SJCRH30 (cell line): ENCODE results near the gene ULK4. TPM values are rescaled to one million over a fixed set of nuclear protein-coding genes. Genes with fewer than 3 reads are reported as not detected.

Experiments
- DNase-seq, 2 experiments: peaks; one replicate each; pipeline ENCODE4 v3.0.0-alpha.2; 2015 to 2020
- H3K27ac ChIP-seq: fragments of 250-450 bp; sonication (Bioruptor Pico); 2 replicates; pipeline ENCODE4 v1.5.1; 2020; ENCODE audit warnings: mild to moderate bottlenecking, moderate library complexity
- H3K27me3 ChIP-seq: fragments of 250-450 bp; sonication (Bioruptor Pico); 2 replicates; pipeline ENCODE4 v1.5.1; 2020; ENCODE audit warnings: mild to moderate bottlenecking, moderate library complexity
- H3K36me3 ChIP-seq: fragments of 250-450 bp; sonication (Bioruptor Pico); 2 replicates; pipeline ENCODE4 v1.5.1; 2020; ENCODE audit warnings: mild to moderate bottlenecking, moderate library complexity
- H3K4me1 ChIP-seq: fragments of 250-450 bp; sonication (Bioruptor Pico); 2 replicates; pipeline ENCODE4 v1.5.1; 2020; ENCODE audit warnings: mild to moderate bottlenecking, moderate library complexity
- H3K4me3 ChIP-seq: fragments of 250-450 bp; sonication (Bioruptor Pico); 2 replicates; pipeline ENCODE4 v1.5.1; 2020; ENCODE audit warnings: mild to moderate bottlenecking, moderate library complexity
- H3K9me3 ChIP-seq: fragments of 250-450 bp; sonication (Bioruptor Pico); replicated peaks from 2 replicates; pipeline ENCODE4 v1.5.1; 2020; ENCODE audit warnings: mild to moderate bottlenecking, moderate library complexity
- total RNA-seq: library from RNA; depleted of rRNA; stranded (reverse); fragments of >200 nt; shearing (Covaris generic); gene quantifications from 2 replicates; pipeline ENCODE4 v1.2.3, GENCODE V29; 2014

The ULK4 gene
- total RNA-seq, 1 experiment from 2014 or later: 6.4 TPM

GRCh38 chr3:41236228-41236627 lies 725.7 kb downstream of the ULK4 start:
- H3K4me1 ChIP-seq: no peaks in the 10 kb centered on the region
- no peak overlapping the region for H3K27ac ChIP-seq
- peaks cover 77% of the 10 kb centered on the region for H3K36me3 ChIP-seq
- H3K27me3 ChIP-seq: no peaks in the 10 kb centered on the region
- no peak overlapping the region for H3K4me3 ChIP-seq
- DNase-seq: no peak
- no peaks in the 10 kb centered on the region for H3K9me3 ChIP-seq

GRCh38 chr3:41234823-41235721 lies 726.8 kb downstream of the ULK4 start:
- no peak for DNase-seq
- peaks cover 74% of the 10 kb centered on the region for H3K36me3 ChIP-seq
- no peaks in the 10 kb centered on the region for H3K4me1 ChIP-seq
- no peak overlapping the region for H3K27ac ChIP-seq
- H3K4me3 ChIP-seq: no peak overlapping the region
- no peaks in the 10 kb centered on the region for H3K27me3 ChIP-seq
- no peaks in the 10 kb centered on the region for H3K9me3 ChIP-seq

GRCh38 chr3:41224120-41224806 lies 737.6 kb downstream of the ULK4 start:
- H3K27me3 ChIP-seq: no peaks in the 10 kb centered on the region

GRCh38 chr3:41223691-41224090 lies 738.2 kb downstream of the ULK4 start:
- no peak overlapping the region for H3K27ac ChIP-seq
- DNase-seq: no peak
- no peaks in the 10 kb centered on the region for H3K27me3 ChIP-seq
- H3K4me3 ChIP-seq: no peak overlapping the region
- no peaks in the 10 kb centered on the region for H3K4me1 ChIP-seq
- peaks cover 45% of the 10 kb centered on the region for H3K36me3 ChIP-seq
- H3K9me3 ChIP-seq: no peaks in the 10 kb centered on the region

More at GRCh38 chr3:41224120-41224806, 737.6 kb downstream of the ULK4 start:
- DNase-seq: no peak
- Histone ChIP-seq H3K4me3 (no peak overlapping the region), H3K36me3 (peaks cover 51% of the 10 kb centered on the region), H3K27ac (no peak overlapping the region), H3K4me1 (no peaks in the 10 kb centered on the region), H3K9me3 (no peaks in the 10 kb centered on the region)

- Histone ChIP-seq H3K27ac (no peak overlapping the region), H3K36me3 (peaks cover 39% of the 10 kb centered on the region), H3K27me3 (no peaks in the 10 kb centered on the region), H3K4me3 (no peak overlapping the region), H3K4me1 (no peaks in the 10 kb centered on the region), H3K9me3 (no peaks in the 10 kb centered on the region)
- DNase-seq: no peak
These were observed 738.8 kb downstream of the ULK4 start for GRCh38 chr3:41223078-41223477.

- no peak for DNase-seq
- H3K9me3 ChIP-seq: no peaks in the 10 kb centered on the region
These were observed 739.4 kb downstream of the ULK4 start for GRCh38 chr3:41222501-41222900.

GRCh38 chr3:41222012-41222411 lies 739.9 kb downstream of the ULK4 start:
- no peak for DNase-seq
- Histone ChIP-seq H3K4me1 (no peaks in the 10 kb centered on the region), H3K27ac (no peak overlapping the region), H3K4me3 (no peak overlapping the region), H3K36me3 (peaks cover 31% of the 10 kb centered on the region), H3K27me3 (no peaks in the 10 kb centered on the region), H3K9me3 (no peaks in the 10 kb centered on the region)

More at GRCh38 chr3:41222501-41222900, 739.4 kb downstream of the ULK4 start:
- Histone ChIP-seq H3K4me3 (no peak overlapping the region), H3K27ac (no peak overlapping the region), H3K27me3 (no peaks in the 10 kb centered on the region), H3K4me1 (no peaks in the 10 kb centered on the region), H3K36me3 (peaks cover 36% of the 10 kb centered on the region)

- Histone ChIP-seq H3K36me3 (peaks cover 22% of the 10 kb centered on the region), H3K9me3 (no peaks in the 10 kb centered on the region), H3K27ac (no peak overlapping the region), H3K4me1 (no peaks in the 10 kb centered on the region), H3K4me3 (no peak overlapping the region), H3K27me3 (no peaks in the 10 kb centered on the region)
- DNase-seq: no peak
These were observed 740.8 kb downstream of the ULK4 start for GRCh38 chr3:41220906-41221677.

- H3K36me3 ChIP-seq: peaks cover 5% of the 10 kb centered on the region
- no peak overlapping the region for H3K27ac ChIP-seq
- no peaks in the 10 kb centered on the region for H3K9me3 ChIP-seq
- no peaks in the 10 kb centered on the region for H3K4me1 ChIP-seq
- DNase-seq: no peak
- H3K4me3 ChIP-seq: no peak overlapping the region
- no peaks in the 10 kb centered on the region for H3K27me3 ChIP-seq
These were observed 742.5 kb downstream of the ULK4 start for GRCh38 chr3:41219424-41219823.

GRCh38 chr3:41216993-41217392 lies 744.9 kb downstream of the ULK4 start:
- Histone ChIP-seq H3K27ac (no peak overlapping the region), H3K4me3 (no peak overlapping the region), H3K36me3 (no peaks in the 10 kb centered on the region; the same call in 1 of the 2 replicates), H3K27me3 (no peaks in the 10 kb centered on the region), H3K9me3 (no peaks in the 10 kb centered on the region), H3K4me1 (no peaks in the 10 kb centered on the region)
- DNase-seq: no peak

GRCh38 chr3:41216422-41216821 lies 745.5 kb downstream of the ULK4 start:
- DNase-seq: no peak
- Histone ChIP-seq H3K27me3 (no peaks in the 10 kb centered on the region), H3K36me3 (no peaks in the 10 kb centered on the region; the same call in 1 of the 2 replicates), H3K27ac (no peak overlapping the region), H3K4me1 (no peaks in the 10 kb centered on the region), H3K4me3 (no peak overlapping the region), H3K9me3 (no peaks in the 10 kb centered on the region)

- H3K4me1 ChIP-seq: no peaks in the 10 kb centered on the region
- no peak for DNase-seq
These were observed 748.3 kb downstream of the ULK4 start for GRCh38 chr3:41213588-41213987.

GRCh38 chr3:41212088-41212487 lies 749.8 kb downstream of the ULK4 start:
- no peaks in the 10 kb centered on the region for H3K27me3 ChIP-seq
- H3K4me3 ChIP-seq: no peak overlapping the region
- DNase-seq: no peak
- H3K9me3 ChIP-seq: no peaks in the 10 kb centered on the region
- no peaks in the 10 kb centered on the region; the same call in 1 of the 2 replicates for H3K36me3 ChIP-seq
- H3K27ac ChIP-seq: no peak overlapping the region
- no peaks in the 10 kb centered on the region; the same call in 1 of the 2 replicates for H3K4me1 ChIP-seq

More at GRCh38 chr3:41213588-41213987, 748.3 kb downstream of the ULK4 start:
- Histone ChIP-seq H3K36me3 (no peaks in the 10 kb centered on the region; the same call in 1 of the 2 replicates), H3K9me3 (no peaks in the 10 kb centered on the region), H3K27ac (no peak overlapping the region), H3K27me3 (no peaks in the 10 kb centered on the region), H3K4me3 (no peak overlapping the region)

- Histone ChIP-seq H3K27me3 (no peaks in the 10 kb centered on the region), H3K27ac (no peak overlapping the region), H3K4me1 (peaks cover 9% of the 10 kb centered on the region), H3K9me3 (no peaks in the 10 kb centered on the region), H3K36me3 (no peaks in the 10 kb centered on the region; the same call in 1 of the 2 replicates), H3K4me3 (no peak overlapping the region)
- DNase-seq: no peak
These were observed 750.9 kb downstream of the ULK4 start for GRCh38 chr3:41210966-41211365.
